Keratinocyte (primary cell): ENCODE results near the gene LAMA2.

Experiments used
- EZH2 ChIP-seq: IDR thresholded peaks from one replicate; pipeline ENCODE4 v1.6.1; 2012; ENCODE audit warnings: inconsistent platforms, mild to moderate bottlenecking, low read length, moderate library complexity
- TF ChIP-seq, protein P1 (sequence below), 3 experiments: IDR thresholded peaks in 1 of 3; conservative IDR thresholded peaks in 1 of 3; optimal IDR thresholded peaks in 1 of 3; 2 replicates in 2 of 3; 3 replicates in 1 of 3; pipeline versions ENCODE3 to v1.5.1; 2011; ENCODE audit warnings: low read length in 3 of 3, mild to moderate bottlenecking in 3 of 3, moderate library complexity in 2 of 3, control low read depth in 1 of 3, inconsistent platforms in 1 of 3; ENCODE audit not compliant: insufficient read depth in 2 of 3; ENCODE audit errors: extremely low read depth in 1 of 3

DNA sequence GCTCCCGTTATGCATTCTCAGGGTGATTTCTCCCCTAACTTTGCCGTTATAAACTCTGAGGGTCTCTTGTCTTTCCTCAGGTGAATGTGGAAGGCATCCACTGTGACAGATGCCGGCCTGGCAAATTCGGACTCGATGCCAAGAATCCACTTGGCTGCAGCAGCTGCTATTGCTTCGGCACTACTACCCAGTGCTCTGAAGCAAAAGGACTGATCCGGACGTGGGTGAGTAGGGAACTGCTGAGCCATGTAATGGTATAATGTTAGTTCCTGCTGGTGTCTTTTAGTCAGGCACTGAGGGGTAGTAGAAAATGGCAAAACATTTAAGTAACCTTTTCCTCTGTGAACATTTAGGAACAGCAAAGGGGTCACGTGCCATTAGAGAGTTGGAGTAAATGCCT, 431.6 kb downstream of the LAMA2 start:
- TF ChIP-seq, protein P1, sequence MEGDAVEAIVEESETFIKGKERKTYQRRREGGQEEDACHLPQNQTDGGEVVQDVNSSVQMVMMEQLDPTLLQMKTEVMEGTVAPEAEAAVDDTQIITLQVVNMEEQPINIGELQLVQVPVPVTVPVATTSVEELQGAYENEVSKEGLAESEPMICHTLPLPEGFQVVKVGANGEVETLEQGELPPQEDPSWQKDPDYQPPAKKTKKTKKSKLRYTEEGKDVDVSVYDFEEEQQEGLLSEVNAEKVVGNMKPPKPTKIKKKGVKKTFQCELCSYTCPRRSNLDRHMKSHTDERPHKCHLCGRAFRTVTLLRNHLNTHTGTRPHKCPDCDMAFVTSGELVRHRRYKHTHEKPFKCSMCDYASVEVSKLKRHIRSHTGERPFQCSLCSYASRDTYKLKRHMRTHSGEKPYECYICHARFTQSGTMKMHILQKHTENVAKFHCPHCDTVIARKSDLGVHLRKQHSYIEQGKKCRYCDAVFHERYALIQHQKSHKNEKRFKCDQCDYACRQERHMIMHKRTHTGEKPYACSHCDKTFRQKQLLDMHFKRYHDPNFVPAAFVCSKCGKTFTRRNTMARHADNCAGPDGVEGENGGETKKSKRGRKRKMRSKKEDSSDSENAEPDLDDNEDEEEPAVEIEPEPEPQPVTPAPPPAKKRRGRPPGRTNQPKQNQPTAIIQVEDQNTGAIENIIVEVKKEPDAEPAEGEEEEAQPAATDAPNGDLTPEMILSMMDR (optimal IDR thresholded peaks at IDR 0.05 in 1 of 3, IDR thresholded peaks at IDR 0.05 in 1 of 3, conservative IDR thresholded peaks at IDR 0.05 in 1 of 3; ENCODE audit: extremely low read depth in 1 of 3, insufficient read depth in 2 of 3, low read length in 3 of 3), result no peak
- no peak for TF ChIP-seq EZH2
